GM15510 (cell line): ENCODE measurements around the gene RPUSD4.

Source experiments
- POLR2A ChIP-seq: IDR thresholded peaks from 3 replicates; pipeline ENCODE4 v1.6.1; 2011; ENCODE audit warnings: borderline replicate concordance; ENCODE audit not compliant: insufficient read length; ENCODE audit errors: extremely low read depth

RPUSD4 gene

DNA sequence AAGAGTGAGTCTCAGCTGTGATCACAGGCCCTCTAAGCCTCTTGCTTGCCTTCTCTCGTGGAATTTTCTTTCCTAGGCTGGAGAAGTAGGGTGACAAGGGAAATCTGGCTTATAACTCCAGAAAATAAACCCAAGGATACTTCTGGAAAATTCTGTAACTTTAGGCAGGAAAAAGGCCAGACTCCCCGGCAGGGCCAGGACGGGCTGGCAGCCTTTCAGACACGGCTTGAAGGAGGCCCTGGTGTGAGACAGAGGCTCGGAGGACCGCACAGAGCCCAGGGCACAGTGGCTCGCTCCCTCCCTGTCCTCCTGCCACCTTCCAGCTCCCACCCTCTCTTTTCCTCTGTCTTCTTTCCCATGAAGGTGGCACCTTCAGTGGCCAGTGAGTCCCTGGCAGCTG is 19.1 kb downstream of the RPUSD4 start:
- TF ChIP-seq POLR2A = no peak

DNA sequence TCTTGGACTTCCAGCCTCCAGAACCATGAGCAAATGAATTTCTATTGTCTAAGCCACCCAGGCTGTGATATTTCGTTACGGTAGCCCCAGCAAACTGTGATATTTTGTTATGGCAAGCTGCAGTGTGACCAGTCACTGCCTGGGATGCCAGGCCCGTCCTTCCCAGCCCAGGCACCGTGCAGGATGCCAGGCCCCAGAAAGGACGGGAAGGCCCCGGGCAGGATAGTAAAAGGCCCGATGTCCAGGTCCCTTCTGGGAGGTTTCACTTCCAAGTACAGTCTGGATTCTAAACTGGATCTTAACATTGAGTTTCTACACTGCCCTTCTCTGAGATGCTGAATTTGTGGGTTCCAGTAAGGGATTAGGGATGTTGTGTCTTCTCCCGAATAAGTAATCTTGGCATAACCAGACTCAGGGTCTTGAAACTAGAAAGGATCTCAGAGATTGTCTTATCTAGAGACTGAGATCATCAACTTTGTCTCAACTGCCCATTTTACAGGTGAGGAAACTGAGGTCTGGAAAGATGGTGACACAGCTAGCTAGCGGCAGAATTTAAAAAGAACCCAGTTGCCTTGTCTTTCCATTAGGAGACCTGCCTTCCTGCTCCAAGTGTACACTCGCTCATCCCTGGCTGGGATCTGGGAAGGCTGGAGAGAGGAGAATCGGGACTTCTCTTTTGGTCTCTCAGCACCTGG is 19.9 kb downstream of the RPUSD4 start:
- no peak for TF ChIP-seq POLR2A

DNA sequence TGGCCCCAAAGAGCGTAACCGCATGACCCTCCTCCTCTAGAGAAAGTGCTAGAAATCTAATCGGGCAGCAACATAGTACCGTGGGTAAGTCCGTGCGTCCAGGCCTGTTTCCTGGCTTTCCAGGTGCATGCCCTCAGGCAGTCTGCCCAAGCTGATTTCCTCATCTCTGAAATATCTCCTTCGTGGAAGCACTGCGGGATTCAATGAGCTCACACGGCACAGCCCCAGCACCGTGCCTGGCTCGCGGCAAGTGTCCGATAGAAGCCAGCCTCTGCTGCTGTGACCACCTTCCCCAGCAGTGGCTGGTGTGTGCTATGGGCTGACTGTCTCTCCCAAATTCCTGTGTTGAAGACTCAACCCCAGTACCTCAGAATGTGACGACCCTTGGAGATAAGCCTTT is 20.7 kb downstream of the RPUSD4 start:
- TF ChIP-seq POLR2A = no peak

DNA sequence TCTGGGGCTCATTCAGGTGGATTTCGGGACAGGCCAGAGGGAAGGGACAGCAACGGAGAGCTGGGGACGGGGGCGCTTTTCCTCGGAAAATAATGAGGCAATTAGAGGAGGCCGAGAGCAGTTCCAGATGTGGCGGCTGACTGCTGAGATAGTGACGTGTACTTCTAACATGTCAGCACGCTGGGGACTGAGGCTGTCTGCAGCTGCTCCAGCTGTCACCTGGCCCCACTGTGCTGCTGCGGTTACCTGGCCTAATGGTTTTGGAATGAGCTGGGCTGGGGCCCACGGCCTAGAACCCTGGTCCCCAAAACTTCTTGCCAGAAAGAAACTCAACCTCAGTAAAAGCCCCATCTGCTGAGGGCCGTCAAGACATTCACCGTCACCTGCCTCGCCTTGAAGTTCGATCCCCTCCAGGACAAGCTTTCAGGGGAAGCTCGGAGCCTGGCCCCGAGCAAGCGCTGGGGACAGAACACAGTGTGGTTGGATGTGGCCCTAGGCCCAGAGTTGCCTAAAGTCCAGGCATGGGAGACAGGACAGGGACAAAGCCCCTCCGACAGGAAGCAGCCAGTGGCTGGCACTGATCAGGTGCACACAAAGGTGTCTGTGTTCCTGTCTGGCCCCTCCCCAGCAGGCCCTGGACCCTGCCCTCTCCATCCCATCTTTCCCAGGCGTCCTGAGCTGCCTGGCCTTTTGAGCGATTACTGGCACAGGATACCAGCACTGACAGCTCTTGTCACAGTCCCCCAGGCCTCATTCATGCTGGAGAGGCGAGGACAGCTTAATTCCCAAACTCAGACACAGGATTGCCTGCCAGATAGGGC is 22.1 kb downstream of the RPUSD4 start:
- no peak for TF ChIP-seq POLR2A

DNA sequence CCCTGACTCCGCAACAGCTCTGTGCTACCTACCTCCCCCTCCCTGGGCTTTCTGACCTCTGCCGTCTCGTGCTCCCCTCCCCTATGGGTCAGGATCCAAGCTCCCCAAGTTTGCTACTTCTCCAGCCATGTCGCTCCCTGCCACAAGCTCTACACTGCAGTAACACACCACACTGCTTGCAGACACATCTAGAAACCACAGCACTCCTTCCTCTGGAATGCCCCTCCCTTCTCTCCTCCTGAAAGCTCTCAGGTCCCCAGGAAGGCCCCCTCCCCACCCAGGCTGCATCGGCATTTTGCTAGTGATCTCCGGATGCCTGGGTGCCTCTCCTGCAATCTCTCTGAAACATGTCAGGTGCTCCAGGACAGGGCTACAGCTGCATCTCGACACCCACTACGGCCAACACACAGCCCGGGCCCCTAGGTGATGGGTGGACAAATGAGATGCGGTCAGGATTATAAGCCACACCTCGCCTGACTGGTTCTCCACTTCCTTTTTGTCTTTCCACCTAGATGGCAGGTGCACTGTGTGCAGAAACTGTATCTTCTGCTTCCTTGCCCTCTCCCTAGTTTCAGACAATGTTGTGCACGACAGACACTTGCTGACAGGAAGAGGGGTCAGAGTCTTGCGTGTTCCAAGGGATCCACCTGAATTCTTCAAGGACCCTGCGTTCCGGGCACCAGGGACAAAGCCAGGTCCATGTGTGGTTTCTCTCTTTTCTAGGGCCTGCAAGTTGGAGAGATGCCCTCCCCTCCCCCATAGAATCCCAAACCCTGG is 22.9 kb downstream of the RPUSD4 start:
- TF ChIP-seq POLR2A = no peak

DNA sequence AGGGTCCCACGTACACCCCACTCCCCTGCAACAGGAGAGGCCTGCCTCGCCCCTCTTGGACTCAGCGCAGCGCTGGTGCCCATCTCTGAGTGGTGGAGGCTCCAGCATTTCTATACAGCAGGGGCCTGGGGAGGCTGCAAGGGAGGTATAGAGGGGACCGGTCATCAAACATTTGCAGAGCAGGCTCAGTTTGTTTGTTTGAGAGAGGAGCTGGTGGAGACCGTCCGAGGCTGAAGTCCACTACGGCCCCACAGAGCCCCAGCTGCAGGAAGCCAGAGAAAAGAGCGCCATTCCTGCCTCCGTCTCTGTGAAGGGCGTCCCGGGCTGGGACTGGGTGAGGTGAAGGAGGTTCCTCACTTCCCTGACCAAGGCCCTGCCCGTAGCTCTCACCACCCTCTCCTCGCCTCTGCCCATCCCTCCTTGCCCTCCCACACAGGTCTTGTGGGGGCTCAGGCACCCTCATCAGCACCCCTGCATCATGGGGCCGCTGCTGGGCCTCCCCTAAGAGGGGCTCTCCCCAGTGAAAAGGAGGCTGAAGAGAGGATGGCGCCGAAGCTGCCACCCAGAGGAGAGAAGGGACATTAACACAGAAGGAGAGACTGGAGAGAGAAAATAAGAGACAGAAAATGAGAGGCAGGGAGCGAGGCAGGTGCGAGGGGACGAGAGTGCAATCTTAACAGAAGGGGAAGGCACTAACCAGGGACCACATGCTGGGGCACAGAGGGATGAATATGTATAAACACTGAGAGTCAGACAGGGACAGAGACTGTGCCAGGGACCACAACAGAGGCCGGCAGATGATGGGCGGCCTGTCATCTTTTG is 24.5 kb downstream of the RPUSD4 start:
- TF ChIP-seq POLR2A = no peak

DNA sequence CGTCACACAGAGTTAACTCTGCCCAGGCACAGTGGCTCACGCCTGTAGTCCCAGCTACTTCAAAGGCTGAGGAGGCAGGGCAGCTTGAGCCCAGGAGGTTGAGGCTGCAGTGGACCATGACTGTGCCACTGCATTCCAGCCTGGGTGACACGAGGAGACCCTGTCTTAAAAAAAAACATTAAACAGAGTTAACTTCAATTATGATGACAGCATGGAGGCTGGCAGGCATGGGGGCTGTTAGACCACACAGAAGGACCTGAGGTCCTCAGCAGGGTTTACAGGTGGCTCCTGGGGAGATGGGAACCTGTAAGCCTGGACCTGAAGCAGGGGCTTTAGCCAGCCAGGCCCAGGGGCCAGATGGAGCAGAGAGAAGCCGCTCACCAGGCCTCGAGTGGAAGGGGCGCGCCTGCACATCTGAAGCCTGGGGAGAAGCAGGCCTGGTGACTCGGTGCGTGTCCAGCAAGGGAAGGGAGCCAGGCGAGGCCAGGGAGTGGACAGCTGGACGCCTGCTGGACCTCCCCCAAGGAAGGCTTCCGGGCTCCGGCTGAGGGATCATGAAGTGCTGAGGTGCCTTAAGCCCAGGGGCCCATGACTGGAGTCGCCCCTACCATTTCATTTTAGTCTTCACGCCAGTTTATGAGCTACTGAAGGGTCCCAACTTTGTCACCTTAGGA is 25.3 kb downstream of the RPUSD4 start:
- TF ChIP-seq POLR2A = no peak

DNA sequence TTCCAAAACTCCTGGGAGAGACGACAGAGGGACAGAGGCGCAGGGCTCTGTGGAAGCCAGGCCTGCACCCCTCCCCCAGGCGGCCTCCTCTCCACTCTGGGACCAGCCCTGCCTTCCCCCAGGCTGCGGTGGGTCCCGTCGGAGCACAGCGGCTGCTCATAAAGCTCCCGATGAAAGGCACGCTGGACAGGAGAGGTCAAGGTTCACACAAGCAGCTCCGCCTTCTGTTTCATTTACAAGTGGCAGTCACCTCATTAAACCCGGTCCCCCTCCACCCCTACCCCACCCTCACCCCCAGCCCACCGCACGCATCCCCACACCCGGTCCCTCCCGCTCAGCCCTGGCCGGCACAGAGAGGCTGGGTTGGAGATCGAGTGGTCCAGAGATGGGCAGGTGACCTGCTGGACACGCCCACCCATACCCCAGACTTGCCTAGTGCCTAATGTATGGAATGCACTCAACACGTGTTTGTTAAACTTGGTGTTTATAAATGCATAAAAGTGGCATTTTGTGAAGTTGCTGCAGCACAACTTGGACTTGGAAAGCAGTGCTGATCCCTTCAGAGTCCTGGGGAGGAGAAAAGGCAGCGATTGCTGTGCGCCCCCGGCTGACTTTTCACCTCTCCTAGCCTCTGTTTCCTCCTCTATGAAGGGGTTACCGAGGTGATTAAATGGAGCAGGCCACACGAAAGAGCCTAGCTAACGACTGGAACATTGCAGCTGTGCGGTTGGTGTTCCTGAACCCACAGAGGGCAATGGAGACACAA is 26.0 kb downstream of the RPUSD4 start:
- no peak for TF ChIP-seq POLR2A

DNA sequence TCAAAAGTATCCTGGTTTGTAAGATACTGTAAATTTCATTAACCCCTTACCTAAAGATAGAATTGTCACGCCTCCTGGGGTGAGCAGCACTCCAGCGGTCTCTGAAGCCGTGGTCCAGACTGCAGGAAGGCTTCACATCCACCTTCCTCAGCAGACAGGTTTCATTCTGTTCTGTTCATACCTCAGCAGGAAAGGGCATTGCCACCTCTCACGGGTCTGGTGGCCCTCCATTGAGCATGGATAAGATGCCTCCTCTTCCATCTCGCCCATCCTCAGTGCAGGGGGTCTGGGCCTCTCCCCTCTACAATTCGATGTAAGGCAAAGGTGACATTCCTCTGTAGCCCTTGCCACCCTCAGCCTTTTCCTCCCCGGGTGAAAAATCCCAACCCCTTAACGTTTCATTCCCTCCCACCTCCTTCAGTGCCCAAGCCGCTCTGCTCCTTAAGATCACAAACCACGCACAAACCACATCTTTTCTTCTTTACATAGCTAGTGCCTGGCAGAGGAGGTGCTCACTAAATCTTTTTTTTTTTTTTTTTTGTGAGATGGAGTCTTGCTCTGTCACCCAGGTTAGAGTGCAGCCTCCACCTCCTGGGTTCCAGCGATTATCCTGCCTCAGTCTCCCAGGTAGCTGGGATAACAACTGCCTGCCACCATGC is 28.5 kb downstream of the RPUSD4 start:
- no peak for TF ChIP-seq POLR2A

DNA sequence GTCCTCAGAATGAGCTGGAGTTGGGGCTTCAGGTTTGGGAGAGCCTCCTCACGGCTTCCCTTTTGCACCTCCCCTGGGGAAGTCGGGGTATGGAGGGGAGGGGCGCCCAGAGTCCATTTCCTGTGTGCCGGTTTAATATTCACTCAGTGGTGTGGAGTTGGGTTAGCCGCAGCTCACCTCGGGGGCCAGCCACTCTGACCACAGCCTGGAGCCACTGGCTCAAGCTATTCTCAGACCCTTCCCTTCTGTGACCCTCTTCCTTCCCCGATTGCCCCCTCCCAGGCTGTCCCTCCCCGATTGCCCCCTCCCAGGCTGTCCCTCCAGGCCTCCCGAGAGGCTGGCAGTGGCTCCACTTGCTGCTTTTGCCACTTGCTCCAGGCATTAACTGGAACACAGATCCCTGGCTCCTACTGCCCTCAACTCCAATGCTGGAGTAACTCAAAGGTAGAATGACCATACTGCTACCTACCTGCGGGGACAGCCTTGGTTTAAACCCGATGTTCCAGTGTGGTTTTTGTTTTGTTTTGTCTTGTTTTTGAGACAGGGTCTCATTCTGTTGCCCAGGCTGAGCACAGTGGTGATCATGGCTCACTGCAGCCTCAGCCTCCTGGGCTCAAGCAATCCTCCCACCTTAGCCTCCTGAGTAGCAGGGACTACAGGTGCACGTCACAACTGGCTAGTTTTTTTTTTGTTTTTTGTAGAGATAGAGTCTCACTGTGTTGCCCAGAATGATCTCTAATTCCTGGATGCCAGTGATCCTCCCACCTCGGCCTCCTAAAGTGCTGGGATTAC is 29.3 kb downstream of the RPUSD4 start:
- no peak for TF ChIP-seq POLR2A

DNA sequence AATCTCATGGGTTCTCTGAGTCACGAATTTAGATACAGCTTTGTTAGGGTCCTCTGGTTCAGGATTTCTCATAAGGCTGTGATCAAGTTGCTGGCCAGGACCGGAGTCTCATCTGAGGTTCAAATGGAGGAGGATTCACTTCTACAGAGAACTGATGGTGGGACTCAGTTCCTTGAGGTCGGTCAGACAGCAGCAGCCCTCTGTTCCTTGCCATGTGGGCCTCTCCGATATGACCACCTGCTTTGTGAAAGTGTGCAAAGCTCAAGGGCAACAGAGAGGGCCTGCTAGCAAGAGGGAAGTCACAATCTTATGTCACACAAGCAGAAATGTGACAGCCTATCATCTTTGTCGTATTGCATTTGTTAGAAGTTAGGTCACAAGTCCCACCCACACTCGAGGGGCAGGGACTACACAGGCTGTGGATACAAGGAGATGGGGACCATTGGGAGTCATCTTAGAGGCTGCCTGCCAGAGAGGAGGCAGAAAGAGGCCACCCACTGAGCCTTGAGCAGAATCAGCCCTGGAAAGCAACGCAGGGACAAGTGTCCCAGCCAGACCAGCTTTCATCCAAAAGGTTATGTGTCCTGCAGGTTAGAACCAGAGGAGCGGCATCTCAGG is 34.5 kb downstream of the RPUSD4 start:
- TF ChIP-seq POLR2A = no peak

DNA sequence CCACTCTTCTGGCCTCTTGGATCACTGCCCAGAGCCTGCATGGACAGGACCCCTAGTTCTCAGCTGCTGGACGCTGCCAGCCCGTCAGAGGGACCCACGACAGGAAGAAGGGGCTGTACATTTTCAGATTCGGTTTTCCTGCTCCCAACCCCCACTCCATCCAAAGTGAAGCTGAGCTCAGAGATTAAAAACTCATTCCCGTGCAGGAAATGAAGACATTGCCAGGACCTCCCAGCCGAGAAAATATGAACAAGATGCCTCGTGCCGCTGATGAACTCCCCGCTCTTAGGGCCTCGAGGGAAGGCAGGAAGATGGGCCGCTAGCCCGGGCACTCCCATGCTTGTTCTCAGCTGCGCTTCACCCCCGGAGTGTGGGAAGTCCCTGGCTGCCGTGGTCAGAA is 36.1 kb downstream of the RPUSD4 start:
- TF ChIP-seq POLR2A = no peak

DNA sequence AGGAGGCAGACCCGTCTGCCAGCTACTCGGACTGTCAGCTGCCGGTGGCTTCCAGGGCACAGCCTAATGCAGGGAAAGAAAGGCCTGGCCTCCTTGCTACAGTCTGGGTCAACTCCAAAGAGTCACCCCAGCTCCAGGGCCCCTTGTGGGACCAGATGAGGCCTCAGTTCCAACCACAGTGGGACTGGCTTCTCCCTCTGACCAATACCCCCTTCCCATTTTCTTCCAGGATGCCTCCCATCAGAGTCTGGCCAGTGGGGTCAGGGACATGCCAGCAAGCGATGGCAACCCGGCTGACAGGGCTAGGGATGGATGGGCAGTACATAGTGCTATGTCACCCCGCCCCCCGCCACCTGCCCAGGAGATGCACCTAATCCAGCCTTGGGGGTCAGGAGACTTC is 36.6 kb downstream of the RPUSD4 start:
- no peak for TF ChIP-seq POLR2A
